Hematopoietic multipotent progenitor cell treated with erythropoietin and hydrocortisone succinate and interleukin-3 and kit ligand, for 6 days (in vitro differentiated cells): Measurements from ENCODE around the gene YAF2.
"Not testable (repeated sequence)": the region's sequence is repeated elsewhere in the genome, so short reads cannot be mapped to it uniquely, and the experiment has no call there.

ENCODE experiments used
- DNase-seq: peaks from one replicate; pipeline ENCODE4 v3.0.0-alpha.2; 2015

The YAF2 gene

GRCh38 chr12:42252645-42253044, 14.6 kb upstream of the YAF2 start:
- not testable (repeated sequence) for DNase-seq

GRCh38 chr12:42249033-42249432, 11.0 kb upstream of the YAF2 start:
- DNase-seq: not testable (repeated sequence)

- DNase-seq: no peak
Observed at GRCh38 chr12:42240131-42240750, 2.2 kb upstream of the YAF2 start.

GRCh38 chr12:42237853-42238239, 202 bp downstream of the YAF2 start:
- peak; percentile 22 for DNase-seq

GRCh38 chr12:42237052-42237852, 796 bp downstream of the YAF2 start:
- peak; percentile 87 for DNase-seq

- no peak for DNase-seq
Observed at GRCh38 chr12:42236017-42236416, 2.0 kb downstream of the YAF2 start.

- DNase-seq: no peak
Observed at GRCh38 chr12:42235426-42235825, 2.6 kb downstream of the YAF2 start.

GRCh38 chr12:42234970-42235369, 3.1 kb downstream of the YAF2 start:
- DNase-seq: no peak

GRCh38 chr12:42227525-42227924, 10.5 kb downstream of the YAF2 start:
- not testable (repeated sequence) for DNase-seq

- DNase-seq: not testable (repeated sequence)
Observed at GRCh38 chr12:42224501-42224900, 13.5 kb downstream of the YAF2 start.

- no peak for DNase-seq
Observed at GRCh38 chr12:42222724-42223123, 15.3 kb downstream of the YAF2 start.

GRCh38 chr12:42221726-42222125, 16.3 kb downstream of the YAF2 start:
- DNase-seq: no peak

GRCh38 chr12:42217656-42218055, 20.4 kb downstream of the YAF2 start:
- no peak for DNase-seq

- DNase-seq: no peak
Observed at GRCh38 chr12:42216737-42217136, 21.3 kb downstream of the YAF2 start.

GRCh38 chr12:42215759-42216158, 22.3 kb downstream of the YAF2 start:
- not testable (repeated sequence) for DNase-seq

GRCh38 chr12:42213954-42214426, 24.1 kb downstream of the YAF2 start:
- DNase-seq: no peak

GRCh38 chr12:42213023-42213422, 25.0 kb downstream of the YAF2 start:
- DNase-seq: peak; percentile 29

- no peak for DNase-seq
Observed at GRCh38 chr12:42208574-42208973, 29.5 kb downstream of the YAF2 start.

GRCh38 chr12:42204819-42205218, 33.2 kb downstream of the YAF2 start:
- no peak for DNase-seq

GRCh38 chr12:42204362-42204761, 33.7 kb downstream of the YAF2 start:
- DNase-seq: no peak

GRCh38 chr12:42201063-42201462, 37.0 kb downstream of the YAF2 start:
- no peak for DNase-seq

GRCh38 chr12:42199007-42199406, 39.0 kb downstream of the YAF2 start:
- DNase-seq: no peak

- no peak for DNase-seq
Observed at GRCh38 chr12:42196723-42197603, 41.1 kb downstream of the YAF2 start.
